Astrocyte (in vitro differentiated cells and primary cell): ENCODE measurements around the gene TSPAN15.

ENCODE experiments used
- EZH2 ChIP-seq: IDR thresholded peaks from 2 replicates; pipeline ENCODE4 v1.6.1; 2012; ENCODE audit warnings: mild to moderate bottlenecking, low read length, inconsistent platforms; ENCODE audit not compliant: insufficient read depth
- TF ChIP-seq, protein P1 (sequence below): IDR thresholded peaks from 2 replicates; pipeline ENCODE4 v1.5.1; 2011; ENCODE audit warnings: low read depth, mild to moderate bottlenecking, inconsistent platforms, low read length, moderate library complexity; ENCODE audit not compliant: insufficient read depth

DNA sequence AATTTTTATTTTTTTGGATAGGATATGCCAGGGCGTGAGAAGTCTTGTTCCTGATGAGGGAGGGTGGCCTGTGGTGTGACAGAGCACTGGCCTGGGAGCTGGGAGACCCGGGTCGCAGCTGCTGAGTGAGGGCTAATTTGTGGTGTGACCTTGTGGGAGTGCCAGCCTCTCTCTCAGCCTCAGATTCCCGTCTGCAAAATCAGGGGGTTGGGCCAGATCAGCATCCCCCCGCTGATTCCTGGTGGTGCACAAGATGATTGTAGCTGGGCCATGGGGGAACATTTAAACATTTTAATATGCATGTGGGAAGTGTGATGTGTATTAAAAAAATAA lies 14.9 kb downstream of the TSPAN15 start:
- TF ChIP-seq, protein P1, sequence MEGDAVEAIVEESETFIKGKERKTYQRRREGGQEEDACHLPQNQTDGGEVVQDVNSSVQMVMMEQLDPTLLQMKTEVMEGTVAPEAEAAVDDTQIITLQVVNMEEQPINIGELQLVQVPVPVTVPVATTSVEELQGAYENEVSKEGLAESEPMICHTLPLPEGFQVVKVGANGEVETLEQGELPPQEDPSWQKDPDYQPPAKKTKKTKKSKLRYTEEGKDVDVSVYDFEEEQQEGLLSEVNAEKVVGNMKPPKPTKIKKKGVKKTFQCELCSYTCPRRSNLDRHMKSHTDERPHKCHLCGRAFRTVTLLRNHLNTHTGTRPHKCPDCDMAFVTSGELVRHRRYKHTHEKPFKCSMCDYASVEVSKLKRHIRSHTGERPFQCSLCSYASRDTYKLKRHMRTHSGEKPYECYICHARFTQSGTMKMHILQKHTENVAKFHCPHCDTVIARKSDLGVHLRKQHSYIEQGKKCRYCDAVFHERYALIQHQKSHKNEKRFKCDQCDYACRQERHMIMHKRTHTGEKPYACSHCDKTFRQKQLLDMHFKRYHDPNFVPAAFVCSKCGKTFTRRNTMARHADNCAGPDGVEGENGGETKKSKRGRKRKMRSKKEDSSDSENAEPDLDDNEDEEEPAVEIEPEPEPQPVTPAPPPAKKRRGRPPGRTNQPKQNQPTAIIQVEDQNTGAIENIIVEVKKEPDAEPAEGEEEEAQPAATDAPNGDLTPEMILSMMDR: no peak
- TF ChIP-seq EZH2: no peak
